Endothelial cell of umbilical vein (primary cell): ENCODE measurements around the gene EGFL7. TPM values are rescaled to one million over a fixed set of nuclear protein-coding genes. Genes with fewer than 3 reads are reported as not detected.
A peak's percentile ranks its signal among the peaks of the same experiment; 100 is the strongest.

Source experiments
- BruUV-seq: library from RNA; stranded (reverse); fragments of 400-500 nt; replicated peaks from 2 replicates; lab custom pipeline; 2021; lab: Mats Ljungman, UMichigan
- CTCF ChIA-PET: fragments of 300-600, 350-600 bp; sonication (Branson Sonifier 250); formaldehyde crosslinking; loops from one replicate; lab custom pipeline; 2021; ENCODE audit warnings: antibody characterized with exemption, inconsistent platforms; lab: Charles Lee
- POLR2A ChIA-PET: fragments of 300-600, 350-600 bp; sonication (Branson Sonifier 250); formaldehyde crosslinking; loops from one replicate; lab custom pipeline; 2021; ENCODE audit warnings: antibody characterized with exemption, inconsistent platforms; lab: Charles Lee
- DNase-seq: peaks from one replicate; pipeline ENCODE4 v3.0.0-alpha.2; 2011; ENCODE audit warnings: low read depth, low spot score
- FAIRE-seq: peaks from 2 replicates; lab custom pipeline; 2011; peaks lifted over from hg19 to GRCh38; lab: Jason Lieb, UNC
- H2AFZ ChIP-seq: 2 replicates; pipeline ENCODE4 v1.6.0; 2012; ENCODE audit warnings: low read depth, low read length, control low read depth, inconsistent platforms
- H3K27ac ChIP-seq: 2 replicates; pipeline ENCODE4 v1.5.1; 2011; ENCODE audit warnings: low read depth, mild to moderate bottlenecking, control low read depth, low read length, moderate library complexity; ENCODE audit not compliant: insufficient read depth
- H3K27me3 ChIP-seq, 2 experiments: 2 replicates each; pipeline versions ENCODE4 v1.6.0 to v1.6.1; 2011; ENCODE audit warnings: low read length in 2 of 2, mixed read lengths in 1 of 2; ENCODE audit not compliant: control insufficient read depth in 2 of 2, insufficient read depth in 2 of 2
- H3K36me3 ChIP-seq, 2 experiments: 2 replicates in 1 of 2; 3 replicates in 1 of 2; pipeline ENCODE4 v1.5.1; 2011; ENCODE audit warnings: low read length in 2 of 2, mild to moderate bottlenecking in 1 of 2, moderate library complexity in 1 of 2; ENCODE audit not compliant: control insufficient read depth in 2 of 2, insufficient read depth in 2 of 2; ENCODE audit errors: extremely low read depth in 1 of 2
- H3K4me1 ChIP-seq: 3 replicates; pipeline ENCODE4 v1.5.1; 2011; ENCODE audit warnings: mild to moderate bottlenecking, low read length; ENCODE audit not compliant: control insufficient read depth, insufficient read depth; ENCODE audit errors: extremely low read depth
- H3K4me2 ChIP-seq: 2 replicates; pipeline ENCODE4 v1.6.1; 2011; ENCODE audit warnings: low read length, control low read depth, mixed read lengths; ENCODE audit not compliant: insufficient read depth
- H3K4me3 ChIP-seq, 3 experiments: fragments of 200-600 bp in 1 of 3; sonication (generic), shearing (Covaris generic) in 1 of 3; replicated peaks in 1 of 3; 2 replicates each; pipeline ENCODE4 v1.5.1; 2011 to 2016; ENCODE audit warnings: control low read depth in 3 of 3, low read length in 3 of 3, mild to moderate bottlenecking in 2 of 3, inconsistent platforms in 1 of 3, low read depth in 1 of 3, moderate library complexity in 1 of 3; ENCODE audit not compliant: insufficient read depth in 1 of 3
- H3K79me2 ChIP-seq: 2 replicates; pipeline ENCODE4 v1.6.0; 2012; ENCODE audit warnings: low read length, inconsistent platforms; ENCODE audit not compliant: control insufficient read depth, insufficient read depth
- H3K9ac ChIP-seq: replicated peaks from 2 replicates; pipeline ENCODE3; 2011; ENCODE audit warnings: low read length, control low read depth; ENCODE audit not compliant: insufficient read depth; ENCODE audit errors: extremely low read depth
- H3K9me1 ChIP-seq: replicated peaks from 3 replicates; pipeline ENCODE4 v1.6.0; 2011; ENCODE audit warnings: mild to moderate bottlenecking, low read length; ENCODE audit not compliant: control insufficient read depth, insufficient read depth; ENCODE audit errors: extremely low read depth
- H3K9me3 ChIP-seq: replicated peaks from 2 replicates; pipeline ENCODE4 v1.5.1; 2012; ENCODE audit warnings: low read length, inconsistent platforms; ENCODE audit not compliant: control insufficient read depth, insufficient read depth
- H4K20me1 ChIP-seq: replicated peaks from 2 replicates; pipeline ENCODE3; 2011; ENCODE audit warnings: mild to moderate bottlenecking, low read length; ENCODE audit not compliant: control insufficient read depth, insufficient read depth; ENCODE audit errors: extremely low read depth
- EZH2 ChIP-seq: IDR thresholded peaks from 2 replicates; pipeline ENCODE4 v1.6.1; 2012; ENCODE audit warnings: borderline replicate concordance, low read depth, mild to moderate bottlenecking, moderate library complexity, low read length, inconsistent platforms; ENCODE audit not compliant: severe bottlenecking
- FOS ChIP-seq: IDR thresholded peaks from 2 replicates; pipeline ENCODE4 v1.6.1; 2011; ENCODE audit warnings: mild to moderate bottlenecking, low read length, moderate library complexity, borderline replicate concordance; ENCODE audit not compliant: insufficient read depth
- GATA2 ChIP-seq: IDR thresholded peaks from 2 replicates; pipeline ENCODE4 v1.7.0; 2011; ENCODE audit warnings: low read depth, mild to moderate bottlenecking, moderate library complexity, mixed read lengths, low read length; ENCODE audit not compliant: insufficient read length, insufficient read depth
- JUN ChIP-seq: IDR thresholded peaks from 2 replicates; pipeline ENCODE4 v1.6.1; 2011; ENCODE audit warnings: borderline replicate concordance, low read depth; ENCODE audit not compliant: insufficient read length, insufficient read depth
- MYC ChIP-seq: IDR thresholded peaks from one replicate; pipeline ENCODE4 v1.6.1; 2011; ENCODE audit warnings: mild to moderate bottlenecking, low read depth, low read length
- POLR2A ChIP-seq: IDR thresholded peaks from 2 replicates; pipeline ENCODE4 v1.6.1; 2012; ENCODE audit warnings: low read depth, mild to moderate bottlenecking, control low read depth, low read length
- POLR2AphosphoS5 ChIP-seq: IDR thresholded peaks from 2 replicates; pipeline ENCODE4 v1.6.1; 2012; ENCODE audit warnings: low read depth, mild to moderate bottlenecking, control low read depth, low read length, moderate library complexity; ENCODE audit not compliant: insufficient read depth
- dilution Hi-C: fragments of 300-500 bp; cut with MboI; formaldehyde crosslinking; loops from one replicate; pipeline ENCODE4 v1.15.0; 2019; ENCODE audit warnings: low sequenced_read_pairs; ENCODE audit not compliant: extremely low pct_ligation_motif_present
- intact Hi-C: fragments of 100-400 bp; cut with micrococcal nuclease; formaldehyde crosslinking; loops from one replicate; pipeline ENCODE4 v1.10.0; 2022
- polyA plus RNA-seq, 4 experiments: library from polyadenylated mRNA; depleted of rRNA in 3 of 4; stranded (reverse) in 3 of 4; unstranded in 1 of 4; fragments of >200 nt; gene quantifications; 2 replicates each; pipeline versions ENCODE4 v1.2.1 to v1.2.3, GENCODE V29; 2011 to 2012; ENCODE audit warnings: missing spikeins in 1 of 4
- total RNA-seq: library from RNA; stranded (reverse); gene quantifications from 2 replicates; pipeline ENCODE4 v1.2.3, GENCODE V29; 2021
- TF ChIP-seq, protein P1 (sequence below), 2 donors: IDR thresholded peaks; 1 replicate in 1 of 2; 2 replicates in 1 of 2; pipeline ENCODE4 v1.5.1; 2011; ENCODE audit warnings: low read length in 2 of 2, mild to moderate bottlenecking in 2 of 2, moderate library complexity in 2 of 2, control low read depth in 1 of 2, inconsistent platforms in 1 of 2, low read depth in 1 of 2; ENCODE audit not compliant: insufficient read depth in 1 of 2; ENCODE audit errors: extremely low read depth in 1 of 2
- TF ChIP-seq, protein P2 (sequence below): IDR thresholded peaks from 2 replicates; pipeline ENCODE4 v1.6.1; 2011; ENCODE audit not compliant: insufficient read depth, insufficient read length

The EGFL7 gene
- total and polyA plus RNA-seq, 2 donors (not counting 3 experiments of a cell fraction or from before 2014, with no cell fraction given) = 1,043 to 1,377 TPM

DNA sequence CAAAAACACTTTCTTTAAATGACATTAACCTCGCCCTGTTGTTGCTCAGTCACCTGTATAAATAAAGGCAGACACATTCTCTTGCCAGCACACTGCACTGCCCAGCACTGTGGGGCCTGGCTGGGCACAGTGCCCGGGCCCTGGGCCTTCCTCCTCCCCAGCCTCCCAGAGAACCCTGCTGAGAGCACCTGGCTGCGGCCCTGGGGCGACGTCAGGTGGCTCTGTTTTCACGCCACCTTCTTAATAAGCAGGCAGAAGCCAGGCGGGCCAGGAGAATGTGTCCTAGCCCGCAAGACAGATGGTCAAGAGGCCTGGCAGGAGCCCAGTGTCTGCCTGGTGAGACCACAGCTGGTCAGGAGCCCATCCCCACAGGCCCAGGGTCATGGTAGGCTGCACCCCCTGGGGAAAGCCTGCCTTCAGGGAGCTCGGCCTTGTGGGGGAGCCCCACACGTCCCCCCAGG is 32.7 kb downstream of the EGFL7 start:
- no peaks in the 10 kb centered on the region for H3K9me3 ChIP-seq
- no peak overlapping the region for H3K4me3 ChIP-seq
- H2AFZ ChIP-seq = no peak overlapping the region
- no peak overlapping the region for H3K9ac ChIP-seq
- no peaks in the 10 kb centered on the region for H3K79me2 ChIP-seq
- FAIRE-seq = no peak
- ChIA-PET CTCF (interaction anchor here (1.3 to 1.6 kb wide), 4 partner anchors 9 to 32 kb away, joined by 4 to 5 read pairs (median 4); no protein-coding TSS in a partner anchor), POLR2A (no interaction called here)
- no peaks in the 10 kb centered on the region for H3K9me1 ChIP-seq
- BruUV-seq = no TSS peak
- intact Hi-C loops (no loop called here), dilution Hi-C loops (no loop called here)
- H3K27ac ChIP-seq = no peak overlapping the region
- no peaks in the 10 kb centered on the region for H3K36me3 ChIP-seq
- peak; percentile 29 for DNase-seq
- peaks cover 6% of the 10 kb centered on the region for H3K4me1 ChIP-seq
- no peak for TF ChIP-seq MYC
- no peak for TF ChIP-seq GATA2
- TF ChIP-seq, protein P1, sequence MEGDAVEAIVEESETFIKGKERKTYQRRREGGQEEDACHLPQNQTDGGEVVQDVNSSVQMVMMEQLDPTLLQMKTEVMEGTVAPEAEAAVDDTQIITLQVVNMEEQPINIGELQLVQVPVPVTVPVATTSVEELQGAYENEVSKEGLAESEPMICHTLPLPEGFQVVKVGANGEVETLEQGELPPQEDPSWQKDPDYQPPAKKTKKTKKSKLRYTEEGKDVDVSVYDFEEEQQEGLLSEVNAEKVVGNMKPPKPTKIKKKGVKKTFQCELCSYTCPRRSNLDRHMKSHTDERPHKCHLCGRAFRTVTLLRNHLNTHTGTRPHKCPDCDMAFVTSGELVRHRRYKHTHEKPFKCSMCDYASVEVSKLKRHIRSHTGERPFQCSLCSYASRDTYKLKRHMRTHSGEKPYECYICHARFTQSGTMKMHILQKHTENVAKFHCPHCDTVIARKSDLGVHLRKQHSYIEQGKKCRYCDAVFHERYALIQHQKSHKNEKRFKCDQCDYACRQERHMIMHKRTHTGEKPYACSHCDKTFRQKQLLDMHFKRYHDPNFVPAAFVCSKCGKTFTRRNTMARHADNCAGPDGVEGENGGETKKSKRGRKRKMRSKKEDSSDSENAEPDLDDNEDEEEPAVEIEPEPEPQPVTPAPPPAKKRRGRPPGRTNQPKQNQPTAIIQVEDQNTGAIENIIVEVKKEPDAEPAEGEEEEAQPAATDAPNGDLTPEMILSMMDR (IDR thresholded peaks at IDR 0.05; ENCODE audit: extremely low read depth in 1 of 2, insufficient read depth in 1 of 2, low read depth in 1 of 2, low read length in 2 of 2) = no peak
- TF ChIP-seq FOS = no peak
- no peak for TF ChIP-seq POLR2AphosphoS5
- TF ChIP-seq, protein P2, sequence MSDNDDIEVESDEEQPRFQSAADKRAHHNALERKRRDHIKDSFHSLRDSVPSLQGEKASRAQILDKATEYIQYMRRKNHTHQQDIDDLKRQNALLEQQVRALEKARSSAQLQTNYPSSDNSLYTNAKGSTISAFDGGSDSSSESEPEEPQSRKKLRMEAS = no peak
- TF ChIP-seq POLR2A = no peak
- TF ChIP-seq EZH2 = no peak
- no peak for TF ChIP-seq JUN
- no peaks in the 10 kb centered on the region for H4K20me1 ChIP-seq
- H3K27me3 ChIP-seq = peaks cover 0 to 2% of the 10 kb centered on the region in 2 experiments
- no peak overlapping the region for H3K4me2 ChIP-seq
